GM12873 (cell line): ENCODE results near the gene OXNAD1.

Experiments used
- CTCF ChIP-seq: IDR thresholded peaks from 2 replicates; pipeline ENCODE4 v1.5.1; 2012; ENCODE audit warnings: low read depth, mild to moderate bottlenecking, moderate library complexity, low read length, control low read depth; ENCODE audit not compliant: insufficient read depth; ENCODE audit errors: missing control alignments

OXNAD1 gene

DNA sequence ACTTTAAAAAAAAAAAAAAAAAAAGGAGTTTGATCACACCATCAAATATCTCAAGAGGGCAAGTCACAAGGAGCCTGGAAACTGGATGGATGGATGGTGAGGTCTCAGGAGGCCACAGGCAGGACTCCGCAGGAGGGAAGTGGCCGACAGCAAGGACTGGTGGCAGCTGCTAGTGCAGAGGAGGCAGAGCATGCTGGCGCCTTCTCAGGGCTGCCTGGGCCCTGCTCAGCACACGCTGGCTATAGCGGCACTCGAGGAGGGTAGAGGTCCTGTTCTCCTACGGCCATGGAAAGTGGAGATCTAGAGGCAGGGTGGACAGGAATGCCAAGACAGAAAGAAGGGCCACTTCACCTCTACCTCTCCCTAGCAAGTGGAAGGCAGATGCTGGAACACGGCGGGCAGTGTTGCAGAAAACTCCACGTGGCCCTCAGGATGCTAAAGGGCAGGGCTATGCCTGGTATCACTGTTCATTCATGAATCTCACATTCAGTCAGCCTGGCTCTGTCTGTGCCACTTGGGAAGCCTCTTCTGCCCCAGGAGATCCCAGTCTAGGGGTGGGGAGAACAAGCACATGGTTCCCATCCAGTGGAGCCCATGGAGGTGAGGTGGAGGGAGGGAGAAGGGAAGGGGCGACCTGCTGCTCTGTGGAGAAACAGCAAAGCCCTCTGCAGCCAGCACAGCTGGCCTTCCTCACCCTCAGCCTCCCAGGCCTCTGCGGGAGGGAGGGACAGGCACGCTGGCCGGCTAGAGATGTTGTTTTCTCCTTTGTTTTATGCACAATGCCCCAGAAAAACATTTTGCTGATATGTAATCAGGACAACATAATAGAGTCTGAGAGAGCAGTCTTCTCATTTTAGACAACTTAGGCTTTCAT is 71.0 kb downstream of the OXNAD1 start:
- TF ChIP-seq CTCF, result no peak

- no peak for TF ChIP-seq CTCF
Measured at GRCh38 chr3:16336825-16337224, 71.8 kb downstream of the OXNAD1 start.

- no peak for TF ChIP-seq CTCF
Measured at GRCh38 chr3:16337856-16338540, 73.0 kb downstream of the OXNAD1 start.

DNA sequence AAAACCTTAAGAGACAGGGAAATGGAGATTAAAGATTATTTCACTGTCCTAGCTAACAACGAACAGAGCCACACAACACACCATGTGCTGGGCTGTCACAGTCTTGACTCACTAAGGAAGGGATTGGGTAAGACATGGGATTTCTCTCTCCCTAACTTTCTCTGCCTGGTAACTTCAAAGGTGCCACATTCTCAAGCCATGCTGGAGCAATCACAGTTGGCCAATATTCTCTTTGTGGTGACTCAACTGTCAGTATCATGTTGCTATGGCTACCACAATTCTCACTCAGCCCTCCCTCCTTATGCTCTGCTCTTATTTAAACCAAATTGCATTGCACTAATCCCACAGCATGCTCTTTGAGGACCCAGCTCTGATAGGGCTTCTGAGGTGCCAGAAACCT is 74.0 kb downstream of the OXNAD1 start:
- TF ChIP-seq CTCF, result no peak

DNA sequence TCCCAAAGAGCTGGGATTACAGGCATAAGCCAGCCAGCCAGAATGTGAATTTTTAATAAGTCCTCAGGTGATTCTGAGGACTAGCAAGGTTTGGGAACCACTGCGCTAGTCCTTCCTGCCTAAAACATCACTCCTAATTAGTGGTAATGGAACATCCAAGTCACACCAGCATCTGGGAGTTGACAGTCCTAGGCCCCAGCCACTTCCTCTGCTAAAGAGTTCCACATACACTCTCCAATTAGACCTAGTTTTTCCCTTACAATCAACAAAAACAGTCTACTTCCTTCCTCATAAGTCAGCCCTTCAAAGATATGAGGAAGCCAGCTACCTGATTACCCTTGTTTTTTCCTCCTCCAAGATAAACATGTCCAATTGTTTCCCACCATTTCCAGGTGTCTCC is 78.1 kb downstream of the OXNAD1 start:
- no peak for TF ChIP-seq CTCF

DNA sequence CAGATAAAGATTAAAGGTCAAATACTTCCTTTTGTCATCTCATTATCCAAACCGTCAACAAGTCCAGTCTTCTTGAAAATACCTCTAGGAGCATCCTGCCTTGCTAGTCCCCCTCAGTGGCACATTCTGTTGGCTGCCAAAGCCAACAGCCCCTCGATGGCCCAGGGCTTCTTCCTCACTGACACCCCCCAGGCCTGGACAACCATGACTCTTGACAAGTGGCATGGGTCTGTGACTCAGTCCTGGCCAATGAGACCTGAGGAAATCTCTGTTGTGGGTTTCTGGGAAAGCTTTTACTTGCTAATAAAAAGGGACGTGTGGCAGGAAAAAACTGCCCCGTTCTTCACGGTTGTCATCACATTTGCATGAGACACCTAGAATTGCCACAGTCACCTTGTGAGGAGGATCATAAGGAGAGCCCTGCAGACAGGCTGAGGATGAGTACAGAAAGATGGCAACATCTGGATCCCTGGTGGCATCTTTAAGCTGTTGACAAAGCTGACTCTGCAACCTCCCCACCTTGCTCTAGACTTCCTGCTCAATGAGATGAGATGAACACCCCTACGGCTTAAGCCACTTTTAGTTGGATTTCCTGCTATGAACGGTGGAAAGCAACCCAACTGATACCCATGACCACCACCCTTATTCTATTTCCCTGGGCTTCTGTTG is 81.5 kb downstream of the OXNAD1 start:
- TF ChIP-seq CTCF, result no peak

DNA sequence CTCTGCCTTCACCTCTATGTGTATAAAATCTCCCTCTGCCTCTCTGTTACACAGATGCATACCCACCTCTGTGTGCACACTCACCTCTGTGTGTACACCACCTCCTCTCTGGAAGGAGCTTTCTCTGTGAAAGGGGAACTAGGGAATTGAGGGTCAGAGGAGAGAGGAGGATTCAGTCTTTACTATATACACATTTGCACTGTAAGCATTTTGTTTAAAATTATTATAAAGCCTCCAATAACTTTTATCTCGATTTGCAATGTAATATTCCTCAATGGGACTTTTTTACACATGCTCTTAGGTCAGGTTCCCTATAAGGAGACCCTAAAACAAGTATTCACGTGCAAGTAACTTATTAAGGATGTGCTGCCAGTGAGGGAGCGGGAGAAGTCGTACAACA is 82.5 kb downstream of the OXNAD1 start:
- no peak for TF ChIP-seq CTCF
